Left cardiac atrium (tissue), 4 donors: ENCODE results near the gene EFL1. TPM values are rescaled to one million over a fixed set of nuclear protein-coding genes. Genes with fewer than 3 reads are reported as not detected.

Source experiments
- ATAC-seq, 2 donors: fragments of 200-7000 bp; cut with Tn5 transposase; one replicate each; pipeline ENCODE4 v1.9.1; 2020; ENCODE audit warnings: mild to moderate bottlenecking in 2 of 2, moderate library complexity in 2 of 2
- DNase-seq: peaks from one replicate; pipeline ENCODE4 v3.0.0-alpha.2; 2020
- intact Hi-C, 2 donors: fragments of 100-400 bp; cut with DNase I; formaldehyde crosslinking; loops; one replicate each; pipeline versions ENCODE4 v1.14.1 to v1.15.1; 2022 to 2023
- total RNA-seq, 2 donors: library from RNA; stranded (reverse); fragmentation: NEBNext Ultra II Directional; extraction: Animal tissue kit (Norgen Biotek cat#: 25700); gene quantifications; one replicate each; pipeline ENCODE4 v1.2.1, GENCODE V29; 2021
- donor health status: DM: no; HTN: yes; CAD: no.
- donor health status: DM: no; HTN: yes; CAD: no; lungs with severe emphysema.
- donor health status: DM: yes; HTN: yes; CAD: no.
- donor health status: Dilated cardiomyopathy.

EFL1 gene
- total RNA-seq, 2 donors from 2014 or later, result 10.5 to 11.7 TPM

GRCh38 chr15:82108489-82109078, 153.9 kb downstream of the EFL1 start:
- ATAC-seq, result peak; percentile 78 to 94
- intact Hi-C loops, result no loop called here

GRCh38 chr15:82106679-82107078, 155.9 kb downstream of the EFL1 start:
- ATAC-seq, result no peak
- intact Hi-C loops, result no loop called here
- no peak for DNase-seq

More at GRCh38 chr15:82108489-82109078, 153.9 kb downstream of the EFL1 start:
- DNase-seq, result peak; percentile 36

- DNase-seq (no peak), ATAC-seq (no peak)
- intact Hi-C loops, result no loop called here
Measured at GRCh38 chr15:82105451-82106215, 156.9 kb downstream of the EFL1 start.

GRCh38 chr15:82103468-82103867, 159.1 kb downstream of the EFL1 start:
- DNase-seq (no peak), ATAC-seq (no peak)
- intact Hi-C loops, result no loop called here

GRCh38 chr15:82100111-82100929, 162.2 kb downstream of the EFL1 start:
- intact Hi-C loops, result no loop called here
- ATAC-seq (no peak), DNase-seq (no peak)

- DNase-seq (no peak), ATAC-seq (no peak)
- intact Hi-C loops, result no loop called here
Measured at GRCh38 chr15:82098674-82099073, 163.9 kb downstream of the EFL1 start.

DNA sequence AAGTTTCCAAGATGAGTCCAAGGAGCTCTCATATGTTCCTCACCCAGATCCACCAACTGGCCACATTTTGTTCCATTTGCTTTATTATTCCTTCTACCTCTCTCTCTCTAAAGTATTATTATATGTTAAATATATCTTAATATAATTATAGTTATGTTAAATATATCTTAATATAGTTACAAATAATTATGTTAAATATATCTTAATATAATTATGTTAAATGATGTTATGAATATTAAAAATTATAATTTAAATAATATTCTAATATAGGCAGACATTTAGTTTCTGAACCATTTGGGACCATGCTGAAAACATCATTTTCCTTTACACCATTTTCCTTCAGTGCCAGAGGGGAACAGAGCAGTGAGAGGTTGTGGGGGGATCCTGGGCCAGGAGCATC, 166.7 kb downstream of the EFL1 start:
- no peak for ATAC-seq
- intact Hi-C loops, result no loop called here
- DNase-seq, result no peak

- ATAC-seq, result no peak
Measured at GRCh38 chr15:82093774-82094211, 168.7 kb downstream of the EFL1 start.

GRCh38 chr15:82093325-82093724, 169.2 kb downstream of the EFL1 start:
- DNase-seq (no peak), ATAC-seq (no peak)
- intact Hi-C loops, result no loop called here

More at GRCh38 chr15:82093774-82094211, 168.7 kb downstream of the EFL1 start:
- intact Hi-C loops, result no loop called here
- no peak for DNase-seq

- intact Hi-C loops, result no loop called here
- ATAC-seq, result no peak
- no peak for DNase-seq
Measured at GRCh38 chr15:82091636-82092140, 170.8 kb downstream of the EFL1 start.

- DNase-seq (no peak), ATAC-seq (no peak)
- intact Hi-C loops, result no loop called here
Measured at GRCh38 chr15:82086243-82086995, 176.1 kb downstream of the EFL1 start.

- intact Hi-C loops, result no loop called here
- DNase-seq, result no peak
- no peak for ATAC-seq
Measured at GRCh38 chr15:82081914-82082762, 180.4 kb downstream of the EFL1 start.

DNA sequence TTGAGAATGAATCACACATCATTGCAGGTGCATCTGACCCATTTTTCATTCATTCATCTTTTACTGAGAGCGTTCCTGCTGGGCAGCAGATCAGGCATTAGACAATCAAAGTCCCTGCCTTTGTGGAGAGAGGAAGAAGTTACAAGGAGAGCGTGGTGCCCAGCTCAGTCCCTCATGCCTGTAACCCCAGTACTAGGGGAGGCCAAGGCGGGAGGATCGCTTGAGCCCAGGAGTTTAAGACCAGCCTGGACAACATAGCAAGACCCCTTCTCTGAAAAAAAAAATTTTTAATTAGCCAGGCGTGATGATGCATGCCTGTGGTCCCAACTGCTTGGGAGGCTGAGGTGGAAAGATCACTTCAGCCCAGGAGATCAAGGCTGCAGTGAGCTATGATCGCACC, 181.8 kb downstream of the EFL1 start:
- ATAC-seq (no peak), DNase-seq (no peak)
- intact Hi-C loops, result no loop called here

Other genes starting within 250 kb of the EFL1 start
- 1 to 10 TPM; 2.0 to 2.2 TPM for gene MEX3B, start 216.7 kb downstream of the EFL1 start, total RNA-seq
- gene SAXO2, start 84 bp upstream of the EFL1 start, total RNA-seq, result 1 to 10 TPM; 2.7 to 3.1 TPM
- under 1 TPM; 0.15 to 0.34 TPM for gene GOLGA6L10, start 86.7 kb upstream of the EFL1 start, total RNA-seq
- gene GOLGA6L9, start 167.1 kb upstream of the EFL1 start, total RNA-seq, result under 1 TPM; 0.92 to 0.97 TPM